K562 (cell line): ENCODE results near the gene SPATA33. TPM values are rescaled to one million over a fixed set of nuclear protein-coding genes. Genes with fewer than 3 reads are reported as not detected.

Source experiments
- CAMTA2 ChIP-seq: fragments of 250-450 bp; sonication (Bioruptor Pico); conservative IDR thresholded peaks from 2 replicates; pipeline ENCODE4 v1.5.1; 2022
- FOS ChIP-seq: IDR thresholded peaks from 3 replicates; pipeline ENCODE4 v1.6.1; 2011; ENCODE audit not compliant: insufficient read length; ENCODE audit errors: extremely low read depth
- HEY1 ChIP-seq: fragments of 250-450 bp; sonication (Bioruptor Pico); IDR thresholded peaks from 2 replicates; pipeline ENCODE4 v1.5.0; 2020; ENCODE audit warnings: mild to moderate bottlenecking, moderate library complexity, borderline replicate concordance
- HNRNPLL ChIP-seq: fragments of 200-400 bp; formaldehyde crosslinking; IDR thresholded peaks from 2 replicates; pipeline ENCODE4 v1.6.1; 2017; ENCODE audit warnings: low read length, low read depth, mild to moderate bottlenecking; ENCODE audit not compliant: poor library complexity, severe bottlenecking
- IFI16 ChIP-seq: fragments of 250-450 bp; sonication (Bioruptor Pico); IDR thresholded peaks from 2 replicates; pipeline ENCODE4 v2.1.2; 2022; ENCODE audit warnings: mild to moderate bottlenecking, inconsistent platforms
- MYC ChIP-seq, 2 experiments: fragments of 250-450 bp in 1 of 2; sonication (Bioruptor Pico) in 1 of 2; IDR thresholded peaks; 2 replicates each; pipeline versions ENCODE4 v1.5.1 to v1.6.1; 2012 to 2021; ENCODE audit warnings: low read depth in 2 of 2, borderline replicate concordance in 1 of 2, improper control_type of control experiment in 1 of 2, low read length in 1 of 2, mild to moderate bottlenecking in 1 of 2, moderate library complexity in 1 of 2
- NR2C2 ChIP-seq, 2 experiments: fragments of 200-800 bp in 1 of 2; sonication (Bioruptor generic) in 1 of 2; sonication (generic) in 1 of 2; formaldehyde crosslinking in 1 of 2; IDR thresholded peaks; 2 replicates each; pipeline versions ENCODE4 v1.6.1 to v1.8.0; 2016 to 2022; ENCODE audit warnings: mild to moderate bottlenecking in 1 of 2, missing compliant biosample characterization in 1 of 2, missing genetic modification characterization in 1 of 2, missing genetic modification reagents in 1 of 2
- PHB2 ChIP-seq: fragments of 450-650 bp; IDR thresholded peaks from 2 replicates; pipeline ENCODE4 v1.6.1; 2017; ENCODE audit warnings: low read depth
- POLR2H ChIP-seq: IDR thresholded peaks from 2 replicates; pipeline ENCODE4 v1.6.1; 2016; ENCODE audit warnings: missing genetic modification characterization, low read depth, mild to moderate bottlenecking, control low read depth, missing compliant biosample characterization, moderate library complexity
- SIX5 ChIP-seq, 2 experiments: IDR thresholded peaks; 2 replicates each; pipeline ENCODE4 v1.6.1; 2011; ENCODE audit warnings: low read length in 2 of 2, borderline replicate concordance in 1 of 2, low read depth in 1 of 2, mild to moderate bottlenecking in 1 of 2, moderate library complexity in 1 of 2; ENCODE audit not compliant: insufficient read depth in 1 of 2
- ZC3H11A ChIP-seq: IDR thresholded peaks from 2 replicates; pipeline ENCODE4 v1.6.1; 2012; ENCODE audit warnings: low read depth, low read length, improper control_type of control experiment
- ZNF583 ChIP-seq: fragments of 250-450 bp; sonication (Bioruptor Pico); IDR thresholded peaks from 2 replicates; pipeline ENCODE4 v1.4.0; 2020
- polyA plus RNA-seq, 8 experiments: library from polyadenylated mRNA; depleted of rRNA in 4 of 8; stranded (reverse) in 5 of 8; unstranded in 3 of 8; fragments of >200 nt; fragmentation: Nextera tagmentation in 2 of 8; fragmentation: Illumina TruSeq in 1 of 8; extraction: Ambion mirVana in 2 of 8; extraction: Trizol in 1 of 8; gene quantifications; 2 replicates each; pipeline versions ENCODE4 v1.2.1 to v1.2.3, GENCODE V29; 2011 to 2014; ENCODE audit warnings: inconsistent platforms in 1 of 8, missing spikeins in 1 of 8
- total RNA-seq, 7 experiments: library from RNA; depleted of rRNA in 6 of 7; stranded (reverse); fragments of >200 nt in 6 of 7; fragmentation: Illumina TruSeq in 2 of 7; extraction: Trizol in 2 of 7; gene quantifications; 2 replicates each; pipeline versions ENCODE4 v1.2.1 to v1.2.3, GENCODE V29; 2011 to 2021; ENCODE audit warnings: low replicate concordance in 1 of 7
- TF ChIP-seq, protein P1 (sequence below): sonication (generic); formaldehyde crosslinking; IDR thresholded peaks from 2 replicates; pipeline ENCODE4 v1.8.0; 2022; ENCODE audit warnings: missing genetic modification reagents, mild to moderate bottlenecking, moderate library complexity, borderline replicate concordance
- TF ChIP-seq, protein P2 (sequence below), 2 experiments: fragments of 450-650 bp; IDR thresholded peaks; 2 replicates each; pipeline ENCODE4 v1.6.1; 2016
- TF ChIP-seq, protein P3 (sequence below): sonication (generic); formaldehyde crosslinking; IDR thresholded peaks from 2 replicates; pipeline ENCODE4 v1.8.0; 2022; ENCODE audit warnings: mild to moderate bottlenecking, missing genetic modification reagents

Gene SPATA33
- total and polyA plus RNA-seq, 9 of the 15 experiments (the other 6 are each of a cell fraction or from before 2014, with no cell fraction given), result 4.0 to 20.0 (median 11.8) TPM

DNA sequence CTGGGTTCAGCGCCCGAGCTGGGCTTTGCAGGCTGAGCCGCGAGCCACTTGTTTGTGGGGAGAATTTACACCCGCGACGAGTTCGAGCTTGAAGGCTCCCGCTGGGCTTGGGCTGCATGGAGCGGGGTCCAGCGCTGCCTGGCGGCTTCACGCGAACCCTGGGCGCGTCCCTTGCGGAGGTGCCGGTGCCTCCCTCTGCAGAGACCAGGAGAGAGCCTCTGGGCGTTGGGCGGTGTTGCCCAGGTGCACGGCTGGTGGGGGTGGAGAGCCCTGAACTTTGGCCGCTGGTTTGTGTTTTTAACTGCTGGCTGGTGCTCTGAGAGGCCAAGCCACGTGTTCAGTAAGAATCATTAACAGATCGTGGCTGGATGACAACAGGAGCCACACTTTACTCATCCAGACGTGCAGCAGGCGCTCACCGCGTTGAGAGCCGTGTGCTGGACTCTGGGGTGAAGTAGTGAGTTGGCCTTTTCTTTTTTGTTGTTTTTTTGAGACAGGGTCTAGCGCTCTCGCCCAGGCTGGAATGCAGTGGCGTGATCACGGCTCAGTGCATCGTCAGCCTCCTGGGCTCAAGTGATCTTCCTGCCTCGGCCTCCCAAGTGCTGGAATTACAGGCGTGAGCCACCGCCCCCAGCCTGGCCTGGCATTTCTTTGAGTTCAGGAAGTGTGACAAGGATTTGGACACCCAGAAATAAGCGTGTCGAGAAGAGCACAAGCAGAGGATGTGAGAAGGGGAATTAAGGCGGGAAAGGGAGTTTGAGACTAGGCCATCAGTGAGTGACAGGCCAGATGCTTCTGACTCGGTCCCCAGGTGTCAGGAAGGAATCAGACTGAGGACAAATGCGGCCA lies 29.7 kb downstream of the SPATA33 start (continued):
- TF ChIP-seq MYC (IDR thresholded peaks at IDR 0.05; ENCODE audit: low read depth, low read length) (0 out of 2 replicates have a peak, but pooled peaks have one; percentile 39), MYC (CRISPR knock-in tag; IDR thresholded peaks at IDR 0.05; ENCODE audit: borderline replicate concordance, low read depth) (no peak), HNRNPLL (peak; percentile 20), FOS (no peak), NR2C2 (CRISPR knock-in tag; IDR thresholded peaks at IDR 0.05) (no peak), NR2C2 (tag; IDR thresholded peaks at IDR 0.05) (peak; percentile 70), HEY1 (CRISPR knock-in tag) (no peak), POLR2H (no peak), IFI16 (CRISPR knock-in tag) (no peak), CAMTA2 (CRISPR knock-in tag) (no peak), ZC3H11A (no peak), SIX5 (IDR thresholded peaks at IDR 0.05; ENCODE audit: borderline replicate concordance in 1 of 2, insufficient read depth in 1 of 2, low read depth in 1 of 2, low read length in 2 of 2) (no peak), ZNF583 (no peak), PHB2 (no peak)
- TF ChIP-seq, protein P1, sequence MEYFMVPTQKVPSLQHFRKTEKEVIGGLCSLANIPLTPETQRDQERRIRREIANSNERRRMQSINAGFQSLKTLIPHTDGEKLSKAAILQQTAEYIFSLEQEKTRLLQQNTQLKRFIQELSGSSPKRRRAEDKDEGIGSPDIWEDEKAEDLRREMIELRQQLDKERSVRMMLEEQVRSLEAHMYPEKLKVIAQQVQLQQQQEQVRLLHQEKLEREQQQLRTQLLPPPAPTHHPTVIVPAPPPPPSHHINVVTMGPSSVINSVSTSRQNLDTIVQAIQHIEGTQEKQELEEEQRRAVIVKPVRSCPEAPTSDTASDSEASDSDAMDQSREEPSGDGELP (CRISPR knock-in tag), result no peak
- TF ChIP-seq, protein P2, sequence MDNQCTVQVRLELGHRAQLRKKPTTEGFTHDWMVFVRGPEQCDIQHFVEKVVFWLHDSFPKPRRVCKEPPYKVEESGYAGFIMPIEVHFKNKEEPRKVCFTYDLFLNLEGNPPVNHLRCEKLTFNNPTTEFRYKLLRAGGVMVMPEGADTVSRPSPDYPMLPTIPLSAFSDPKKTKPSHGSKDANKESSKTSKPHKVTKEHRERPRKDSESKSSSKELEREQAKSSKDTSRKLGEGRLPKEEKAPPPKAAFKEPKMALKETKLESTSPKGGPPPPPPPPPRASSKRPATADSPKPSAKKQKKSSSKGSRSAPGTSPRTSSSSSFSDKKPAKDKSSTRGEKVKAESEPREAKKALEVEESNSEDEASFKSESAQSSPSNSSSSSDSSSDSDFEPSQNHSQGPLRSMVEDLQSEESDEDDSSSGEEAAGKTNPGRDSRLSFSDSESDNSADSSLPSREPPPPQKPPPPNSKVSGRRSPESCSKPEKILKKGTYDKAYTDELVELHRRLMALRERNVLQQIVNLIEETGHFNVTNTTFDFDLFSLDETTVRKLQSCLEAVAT (IDR thresholded peaks at IDR 0.05), result no peak
- TF ChIP-seq, protein P3, sequence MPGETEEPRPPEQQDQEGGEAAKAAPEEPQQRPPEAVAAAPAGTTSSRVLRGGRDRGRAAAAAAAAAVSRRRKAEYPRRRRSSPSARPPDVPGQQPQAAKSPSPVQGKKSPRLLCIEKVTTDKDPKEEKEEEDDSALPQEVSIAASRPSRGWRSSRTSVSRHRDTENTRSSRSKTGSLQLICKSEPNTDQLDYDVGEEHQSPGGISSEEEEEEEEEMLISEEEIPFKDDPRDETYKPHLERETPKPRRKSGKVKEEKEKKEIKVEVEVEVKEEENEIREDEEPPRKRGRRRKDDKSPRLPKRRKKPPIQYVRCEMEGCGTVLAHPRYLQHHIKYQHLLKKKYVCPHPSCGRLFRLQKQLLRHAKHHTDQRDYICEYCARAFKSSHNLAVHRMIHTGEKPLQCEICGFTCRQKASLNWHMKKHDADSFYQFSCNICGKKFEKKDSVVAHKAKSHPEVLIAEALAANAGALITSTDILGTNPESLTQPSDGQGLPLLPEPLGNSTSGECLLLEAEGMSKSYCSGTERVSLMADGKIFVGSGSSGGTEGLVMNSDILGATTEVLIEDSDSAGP (CRISPR knock-in tag), result no peak
